Body of pancreas (tissue), 4 donors: ENCODE measurements around the gene SLC6A11.

Source experiments
- CTCF ChIP-seq, 7 experiments: fragments of 450-650 bp in 4 of 7; fragments of 200-600 bp in 3 of 7; sonication (generic) in 3 of 7; IDR thresholded peaks; one replicate each; pipeline ENCODE4 v1.5.1; 2016 to 2019; ENCODE audit warnings: antibody characterized with exemption in 7 of 7
- POLR2A ChIP-seq, 3 donors: fragments of 450-650 bp; IDR thresholded peaks; one replicate each; pipeline ENCODE4 v1.6.1; 2016; ENCODE audit warnings: antibody characterized with exemption in 3 of 3, mild to moderate bottlenecking in 2 of 3

GRCh38 chr3:10942690-10943205, 126.7 kb downstream of the SLC6A11 start:
- TF ChIP-seq CTCF (IDR thresholded peaks at IDR 0.05) (no peak), POLR2A (IDR thresholded peaks at IDR 0.05) (no peak)
